Vagina (tissue), 2 donors: Measurements from ENCODE around the gene CNR1.

Source experiments
- CTCF ChIP-seq, 3 experiments: fragments of 450-650 bp in 2 of 3; fragments of 200-600 bp in 1 of 3; sonication (generic) in 1 of 3; IDR thresholded peaks; one replicate each; pipeline ENCODE4 v1.5.1; 2017 to 2019; ENCODE audit warnings: antibody characterized with exemption in 3 of 3, mild to moderate bottlenecking in 2 of 3, moderate library complexity in 2 of 3
- POLR2A ChIP-seq, 2 donors: fragments of 450-650 bp; IDR thresholded peaks; one replicate each; pipeline ENCODE4 v1.6.1; 2017; ENCODE audit warnings: antibody characterized with exemption in 2 of 2, mild to moderate bottlenecking in 2 of 2, moderate library complexity in 2 of 2
- POLR2AphosphoS5 ChIP-seq, 2 donors: sonication (generic); formaldehyde crosslinking; IDR thresholded peaks; one replicate each; pipeline ENCODE4 v1.9.0; 2017; ENCODE audit warnings: antibody characterized with exemption in 2 of 2, mild to moderate bottlenecking in 2 of 2, low read depth in 1 of 2; ENCODE audit not compliant: insufficient read depth in 1 of 2

DNA sequence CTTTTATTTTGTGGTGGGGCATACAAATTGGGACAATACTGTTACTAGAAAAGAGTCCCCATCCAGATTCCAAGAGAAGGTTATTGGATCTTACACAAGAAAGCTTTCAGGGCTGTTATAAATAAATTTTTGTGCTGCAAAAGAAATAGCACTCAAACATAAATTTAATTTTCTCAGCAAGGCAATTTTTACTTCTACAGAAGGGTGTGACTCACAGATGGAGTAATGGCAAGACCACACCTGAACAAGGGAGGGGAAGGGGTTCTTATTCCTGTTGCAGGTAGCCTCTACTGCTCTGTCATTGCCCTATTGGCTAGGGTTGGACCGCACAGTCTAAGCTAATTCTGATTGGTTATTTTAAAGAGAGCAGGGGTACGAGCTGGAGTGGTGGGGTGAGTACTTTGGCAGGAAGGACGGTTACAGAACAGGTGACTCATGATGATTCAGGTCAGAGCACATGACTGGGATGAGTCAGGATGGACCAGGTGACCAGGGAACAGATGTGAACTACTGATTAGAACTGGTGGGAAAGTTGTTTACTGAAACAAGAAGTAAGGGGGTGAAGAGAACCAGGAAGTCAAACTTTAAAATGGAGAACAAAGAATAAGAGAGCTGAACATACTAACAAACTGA is 41.1 kb downstream of the CNR1 start:
- TF ChIP-seq CTCF (IDR thresholded peaks at IDR 0.05) (no peak), POLR2AphosphoS5 (IDR thresholded peaks at IDR 0.05; ENCODE audit: insufficient read depth in 1 of 2, low read depth in 1 of 2) (no peak), POLR2A (IDR thresholded peaks at IDR 0.05) (no peak)
